GM23248 (cell line): ENCODE data around the gene INAFM2.

Experiments used
- EZH2 ChIP-seq: fragments of 200-600 bp; sonication (generic); IDR thresholded peaks from 2 replicates; pipeline ENCODE4 v1.6.1; 2018; ENCODE audit warnings: antibody characterized with exemption, mild to moderate bottlenecking; ENCODE audit not compliant: insufficient read depth, poor library complexity, severe bottlenecking
- EZH2phosphoT487 ChIP-seq: fragments of 200-600 bp; sonication (generic); IDR thresholded peaks from 2 replicates; pipeline ENCODE4 v1.6.1; 2018; ENCODE audit warnings: antibody characterized with exemption, moderate library complexity, mild to moderate bottlenecking, low read depth; ENCODE audit not compliant: insufficient read depth

GRCh38 chr15:40331026-40331425, 7.5 kb downstream of the INAFM2 start:
- no peak for TF ChIP-seq EZH2
- no peak for TF ChIP-seq EZH2phosphoT487
